CD14-positive monocyte (primary cell): ENCODE results near the gene PSMB2. TPM values are rescaled to one million over a fixed set of nuclear protein-coding genes. Genes with fewer than 3 reads are reported as not detected.
"Not testable (repeated sequence)": the region's sequence is repeated elsewhere in the genome, so short reads cannot be mapped to it uniquely, and the experiment has no call there.

Experiments used
- DNase-seq, 3 donors: peaks; one replicate each; pipeline ENCODE4 v3.0.0-alpha.2; 2011 to 2022
- H2AFZ ChIP-seq: 2 replicates; pipeline ENCODE4 v1.6.0; 2012; ENCODE audit warnings: mild to moderate bottlenecking, low read depth, low read length, inconsistent platforms; ENCODE audit not compliant: insufficient read depth, poor library complexity, severe bottlenecking
- H3K27ac ChIP-seq, 2 donors: 1 replicate in 1 of 2; 2 replicates in 1 of 2; pipeline ENCODE4 v1.5.1; 2012 to 2013; ENCODE audit warnings: low read length in 2 of 2, control low read depth in 1 of 2, inconsistent platforms in 1 of 2, low read depth in 1 of 2, mild to moderate bottlenecking in 1 of 2
- H3K27me3 ChIP-seq, 2 donors: one replicate each; pipeline versions ENCODE4 v1.6.0 to v1.6.1; 2011 to 2013; ENCODE audit warnings: low read length in 2 of 2; ENCODE audit not compliant: control insufficient read depth in 2 of 2, insufficient read depth in 2 of 2
- H3K36me3 ChIP-seq, 2 donors: replicated peaks in 1 of 2; 1 replicate in 1 of 2; 2 replicates in 1 of 2; pipeline versions ENCODE4 v1.5.1 to v1.6.1; 2012 to 2013; ENCODE audit warnings: low read length in 2 of 2, control low read depth in 1 of 2, inconsistent platforms in 1 of 2, mild to moderate bottlenecking in 1 of 2; ENCODE audit not compliant: insufficient read depth in 2 of 2, control insufficient read depth in 1 of 2
- H3K4me1 ChIP-seq, 2 donors: 1 replicate in 1 of 2; 2 replicates in 1 of 2; pipeline versions ENCODE4 v1.5.1 to v1.6.1; 2012 to 2013; ENCODE audit warnings: low read length in 2 of 2, control low read depth in 1 of 2, inconsistent platforms in 1 of 2, mild to moderate bottlenecking in 1 of 2, moderate library complexity in 1 of 2; ENCODE audit not compliant: insufficient read depth in 2 of 2, control insufficient read depth in 1 of 2
- H3K4me2 ChIP-seq: replicated peaks from 2 replicates; pipeline ENCODE3; 2012; ENCODE audit warnings: low read length, moderate library complexity, mild to moderate bottlenecking; ENCODE audit not compliant: poor library complexity, severe bottlenecking; ENCODE audit errors: extremely low read depth
- H3K4me3 ChIP-seq, 3 experiments: fragments of 200-600 bp in 1 of 3; sonication (generic) in 1 of 3; replicated peaks in 1 of 3; 1 replicate in 2 of 3; 2 replicates in 1 of 3; pipeline ENCODE4 v1.5.1; 2011 to 2013; ENCODE audit warnings: low read length in 3 of 3, mild to moderate bottlenecking in 3 of 3, control low read depth in 2 of 3, low read depth in 2 of 3, inconsistent platforms in 1 of 3, moderate library complexity in 1 of 3
- H3K79me2 ChIP-seq: 2 replicates; pipeline ENCODE4 v1.6.0; 2012; ENCODE audit warnings: mild to moderate bottlenecking, control low read depth, inconsistent platforms, low read length, moderate library complexity; ENCODE audit not compliant: insufficient read depth
- H3K9ac ChIP-seq: 2 replicates; pipeline ENCODE4 v1.6.0; 2017; ENCODE audit warnings: low read length, mild to moderate bottlenecking; ENCODE audit not compliant: insufficient read depth, poor library complexity, severe bottlenecking
- H3K9me3 ChIP-seq, 2 donors: replicated peaks in 1 of 2; 1 replicate in 1 of 2; 2 replicates in 1 of 2; pipeline versions ENCODE4 v1.5.1 to v1.6.1; 2012 to 2013; ENCODE audit warnings: low read length in 2 of 2, control low read depth in 1 of 2; ENCODE audit not compliant: control insufficient read depth in 1 of 2, insufficient read depth in 1 of 2
- H4K20me1 ChIP-seq: 2 replicates; pipeline ENCODE4 v1.6.0; 2012; ENCODE audit warnings: mild to moderate bottlenecking, low read length, control low read depth, moderate library complexity; ENCODE audit not compliant: insufficient read depth
- H3K27ac Mint-ChIP-seq, 7 donors: one replicate each; pipeline ENCODE4 v1.8.0; 2020; ENCODE audit warnings: mild to moderate bottlenecking in 7 of 7, mixed read lengths in 7 of 7, moderate library complexity in 6 of 7, inconsistent platforms in 2 of 7
- H3K27me3 Mint-ChIP-seq, 3 donors: one replicate each; pipeline ENCODE4 v1.8.0; 2021 to 2022; ENCODE audit warnings: low read depth in 3 of 3, mild to moderate bottlenecking in 3 of 3, mixed read lengths in 3 of 3, moderate library complexity in 3 of 3, inconsistent platforms in 1 of 3
- H3K36me3 Mint-ChIP-seq, 2 donors: one replicate each; pipeline ENCODE4 v1.8.0; 2020; ENCODE audit warnings: mixed read lengths in 2 of 2, inconsistent platforms in 1 of 2, mild to moderate bottlenecking in 1 of 2
- H3K4me1 Mint-ChIP-seq: one replicate; pipeline ENCODE4 v1.8.0; 2020; ENCODE audit warnings: mild to moderate bottlenecking, mixed read lengths
- H3K4me3 Mint-ChIP-seq, 2 donors: one replicate each; pipeline ENCODE4 v1.8.0; 2020; ENCODE audit warnings: mild to moderate bottlenecking in 2 of 2, mixed read lengths in 2 of 2, moderate library complexity in 1 of 2
- H3K9me3 Mint-ChIP-seq, 7 donors: one replicate each; pipeline ENCODE4 v1.8.0; 2020 to 2022; ENCODE audit warnings: mixed read lengths in 7 of 7, mild to moderate bottlenecking in 6 of 7, moderate library complexity in 6 of 7, inconsistent platforms in 2 of 7
- CTCF ChIP-seq: fragments of 200-600 bp; IDR thresholded peaks from one replicate; pipeline ENCODE4 v1.8.0; 2022; ENCODE audit warnings: antibody characterized with exemption, mild to moderate bottlenecking
- WGBS: methylation state at CpG from one replicate; pipeline ENCODE4 v1.1.5; 2013; ENCODE audit warnings: missing lambda C conversion rate; ENCODE audit not compliant: insufficient coverage; 5-methylcytosine and 5-hydroxymethylcytosine counted together
- intact Hi-C, 2 donors: fragments of 100-400 bp; cut with micrococcal nuclease; formaldehyde crosslinking; loops; one replicate each; pipeline versions ENCODE4 v1.15.0 to v1.15.1; 2023
- polyA plus RNA-seq, 3 donors: library from polyadenylated mRNA; depleted of rRNA in 1 of 3; unstranded in 2 of 3; stranded (reverse) in 1 of 3; fragments of 300-500 nt in 2 of 3; fragments of >200 nt in 1 of 3; fragmentation: Illumina TruSeq in 2 of 3; gene quantifications; 1 replicate in 2 of 3; 2 replicates in 1 of 3; pipeline ENCODE4 v1.2.3, GENCODE V29; 2012 to 2021

The PSMB2 gene
- polyA plus RNA-seq, 3 donors, result 27.9 to 84.1 (median 78.6) TPM

DNA sequence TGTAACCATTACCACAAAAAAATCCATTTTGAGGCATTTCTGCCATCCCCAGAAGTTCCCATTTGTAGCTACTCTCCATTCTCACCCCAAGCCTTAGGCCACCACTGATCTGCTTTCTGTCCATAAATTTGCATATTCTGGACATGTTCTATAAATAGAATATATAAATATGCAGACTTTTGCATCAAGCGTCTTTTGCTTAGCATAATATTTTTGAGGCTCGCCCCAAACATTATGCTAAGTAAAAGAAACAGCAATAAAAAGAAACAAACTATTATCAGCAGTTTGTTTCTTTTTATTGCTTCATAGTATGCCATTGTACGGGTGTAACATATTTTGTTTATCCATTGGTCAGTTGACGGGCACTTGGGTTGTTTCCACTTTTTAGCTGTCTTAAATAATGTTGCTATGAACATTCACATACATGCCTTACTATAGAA is 60.4 kb downstream of the PSMB2 start:
- Mint-ChIP-seq H3K27me3 (peaks cover 4 to 20% (median 9%) of the 10 kb centered on the region in 3 donors), H3K4me3 (no peak overlapping the region), H3K4me1 (peaks cover 23% of the 10 kb centered on the region), H3K27ac (no peak overlapping the region), H3K36me3 (peaks cover 11 to 12% of the 10 kb centered on the region in 2 donors), H3K9me3 (peaks cover 0 to 2% (median 0%) of the 10 kb centered on the region in 7 donors)
- Histone ChIP-seq H3K27ac (no peak overlapping the region), H2AFZ (no peak overlapping the region), H3K27me3 (peaks cover 0 to 5% of the 10 kb centered on the region in 2 donors), H3K4me3 (no peak overlapping the region), H3K79me2 (peaks cover 4% of the 10 kb centered on the region), H3K4me2 (no peak overlapping the region), H3K9me3 (no peaks in the 10 kb centered on the region), H4K20me1 (no peaks in the 10 kb centered on the region), H3K9ac (no peak overlapping the region), H3K4me1 (peaks cover 28 to 34% of the 10 kb centered on the region in 2 donors), H3K36me3 (no peaks in the 10 kb centered on the region)
- intact Hi-C loops, result no loop called here
- DNase-seq, result no peak
- no peak for TF ChIP-seq CTCF
- no CpG with 5 or more reads among the region's 4 CpGs for WGBS

GRCh38 chr1:35577071-35577998 is 64.0 kb downstream of the PSMB2 start:
- peaks cover 5 to 16% of the 10 kb centered on the region in 2 donors for H3K36me3 Mint-ChIP-seq
- DNase-seq, result peak; percentile 42 to 64 (median 49)
- peaks cover 45% of the 10 kb centered on the region for H3K4me1 Mint-ChIP-seq
- Histone ChIP-seq H4K20me1 (no peaks in the 10 kb centered on the region), H3K9ac (peak overlapping the region; percentile 79), H3K27me3 (peaks cover 5 to 26% of the 10 kb centered on the region in 2 donors), H3K4me2 (peak overlapping the region; percentile 99), H3K4me1 (peaks cover 48 to 58% of the 10 kb centered on the region in 2 donors), H3K4me3 (peak overlapping the region; percentile 84 to 97 (median 91)), H3K36me3 (no peaks in the 10 kb centered on the region), H3K9me3 (no peaks in the 10 kb centered on the region), H2AFZ (peak overlapping the region; percentile 100), H3K27ac (peak overlapping the region; percentile 48 to 83), H3K79me2 (peaks cover 4% of the 10 kb centered on the region)
- under 1% methylated on average over 66 of the region's 70 CpGs for WGBS
- peaks cover 0 to 8% (median 0%) of the 10 kb centered on the region in 7 donors for H3K9me3 Mint-ChIP-seq
- H3K4me3 Mint-ChIP-seq, result peak overlapping the region; percentile 99 to 100
- H3K27ac Mint-ChIP-seq, result peak overlapping the region in 6 of 7 donors; percentile 63 to 85 (median 84)
- intact Hi-C loops, result loop anchor here in 1 of 2 donors (10.0 kb wide), 1 partner anchor 67 kb away; the partner anchor contains the start of gene PSMB2
- H3K27me3 Mint-ChIP-seq, result peaks cover 23 to 37% (median 32%) of the 10 kb centered on the region in 3 donors
- TF ChIP-seq CTCF, result no peak

DNA sequence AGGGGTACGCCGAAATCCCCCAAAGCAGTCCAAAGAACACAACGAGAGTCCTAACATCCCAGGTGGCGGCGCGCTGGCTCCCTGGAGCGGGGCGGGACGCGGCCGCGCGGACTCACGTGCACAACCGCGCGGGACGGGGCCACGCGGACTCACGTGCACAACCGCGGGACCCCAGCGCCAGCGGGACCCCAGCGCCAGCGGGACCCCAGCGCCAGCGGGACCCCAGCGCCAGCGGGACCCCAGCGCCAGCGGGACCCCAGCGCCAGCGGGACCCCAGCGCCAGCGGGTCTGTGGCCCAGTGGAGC is 64.6 kb downstream of the PSMB2 start:
- H3K4me2 ChIP-seq, result peak overlapping the region; percentile 99
- H4K20me1 ChIP-seq, H3K36me3 ChIP-seq, H3K9me3 Mint-ChIP-seq, H3K79me2 ChIP-seq, H3K9me3 ChIP-seq, DNase-seq: not testable (repeated sequence)
- WGBS, result 8% methylated on average over 36 of the region's 37 CpGs
- peak overlapping the region in 1 of 2 donors; percentile 83 for H3K27ac ChIP-seq
- Mint-ChIP-seq H3K27ac (peak overlapping the region in 4 of 7 donors; percentile 10 to 82 (median 52)), H3K27me3 (peaks cover 24 to 38% (median 37%) of the 10 kb centered on the region in 3 donors), H3K36me3 (peaks cover 7 to 20% of the 10 kb centered on the region in 2 donors), H3K4me1 (peaks cover 45% of the 10 kb centered on the region), H3K4me3 (peak overlapping the region; percentile 99 to 100)
- peak overlapping the region; percentile 79 for H3K9ac ChIP-seq
- peaks cover 48 to 58% of the 10 kb centered on the region in 2 donors for H3K4me1 ChIP-seq
- peak overlapping the region; percentile 84 to 97 (median 91) for H3K4me3 ChIP-seq
- peak overlapping the region; percentile 100 for H2AFZ ChIP-seq
- peaks cover 6 to 29% of the 10 kb centered on the region in 2 donors for H3K27me3 ChIP-seq
- intact Hi-C loops, result loop anchor here in 1 of 2 donors (10.0 kb wide), 1 partner anchor 68 kb away; the partner anchor contains the start of gene PSMB2
